Trophoblast cell (in vitro differentiated cells and primary cell): ENCODE results near the gene PPHLN1.
A peak's percentile ranks its signal among the peaks of the same experiment; 100 is the strongest.

ENCODE experiments used
- DNase-seq, 2 donors: peaks; one replicate each; pipeline ENCODE4 v3.0.0-alpha.2; 2016
- H2AFZ ChIP-seq: 2 replicates; pipeline ENCODE4 v1.6.1; 2013; ENCODE audit warnings: low read length, moderate library complexity, mild to moderate bottlenecking; ENCODE audit not compliant: insufficient read depth, poor library complexity
- H2AK5ac ChIP-seq: 2 replicates; pipeline ENCODE4 v1.6.1; 2013; ENCODE audit warnings: mild to moderate bottlenecking, low read length
- H2BK120ac ChIP-seq: 2 replicates; pipeline ENCODE4 v1.6.1; 2013; ENCODE audit warnings: low read length, mild to moderate bottlenecking, moderate library complexity; ENCODE audit not compliant: insufficient read depth, poor library complexity
- H2BK12ac ChIP-seq: 2 replicates; pipeline ENCODE4 v1.6.1; 2013; ENCODE audit warnings: mild to moderate bottlenecking, low read length, moderate library complexity
- H2BK5ac ChIP-seq: 2 replicates; pipeline ENCODE4 v1.6.1; 2013; ENCODE audit warnings: low read length, low read depth, moderate library complexity, mild to moderate bottlenecking; ENCODE audit not compliant: poor library complexity
- H3K14ac ChIP-seq: 2 replicates; pipeline ENCODE4 v1.6.1; 2013; ENCODE audit warnings: mild to moderate bottlenecking, low read length
- H3K18ac ChIP-seq: 2 replicates; pipeline ENCODE4 v1.6.1; 2013; ENCODE audit warnings: mild to moderate bottlenecking, low read length
- H3K23ac ChIP-seq: 2 replicates; pipeline ENCODE4 v1.6.1; 2013; ENCODE audit warnings: low read length
- H3K27ac ChIP-seq: 2 replicates; pipeline ENCODE4 v1.5.1; 2013; ENCODE audit warnings: low read depth, mild to moderate bottlenecking, inconsistent platforms, low read length, moderate library complexity
- H3K27me3 ChIP-seq: 2 replicates; pipeline ENCODE4 v1.6.1; 2013; ENCODE audit warnings: inconsistent platforms, mild to moderate bottlenecking, low read length, moderate library complexity; ENCODE audit not compliant: insufficient read depth
- H3K36me3 ChIP-seq, 2 experiments: 1 replicate in 1 of 2; 2 replicates in 1 of 2; pipeline ENCODE4 v1.6.1; 2013; ENCODE audit warnings: low read length in 2 of 2, mild to moderate bottlenecking in 2 of 2, moderate library complexity in 1 of 2; ENCODE audit not compliant: insufficient read depth in 2 of 2, control insufficient read depth in 1 of 2
- H3K4ac ChIP-seq: 2 replicates; pipeline ENCODE4 v1.6.1; 2013; ENCODE audit warnings: low read depth, mild to moderate bottlenecking, low read length, moderate library complexity
- H3K4me1 ChIP-seq, 2 experiments: 1 replicate in 1 of 2; 2 replicates in 1 of 2; pipeline ENCODE4 v1.6.1; 2013; ENCODE audit warnings: low read length in 2 of 2, mild to moderate bottlenecking in 2 of 2, moderate library complexity in 1 of 2; ENCODE audit not compliant: insufficient read depth in 2 of 2, control insufficient read depth in 1 of 2
- H3K4me2 ChIP-seq: 2 replicates; pipeline ENCODE4 v1.6.1; 2013; ENCODE audit warnings: inconsistent platforms, mild to moderate bottlenecking, low read length, moderate library complexity
- H3K4me3 ChIP-seq: 2 replicates; pipeline ENCODE4 v1.5.1; 2013; ENCODE audit warnings: mild to moderate bottlenecking, low read depth, low read length, inconsistent platforms
- H3K79me1 ChIP-seq: one replicate; pipeline ENCODE4 v1.6.1; 2013; ENCODE audit warnings: low read length
- H3K79me2 ChIP-seq: 2 replicates; pipeline ENCODE4 v1.6.1; 2013; ENCODE audit warnings: low read length, mild to moderate bottlenecking; ENCODE audit not compliant: control insufficient read depth, insufficient read depth, poor library complexity
- H3K9ac ChIP-seq: 2 replicates; pipeline ENCODE4 v1.6.1; 2013; ENCODE audit warnings: mild to moderate bottlenecking, low read length
- H3K9me3 ChIP-seq: 2 replicates; pipeline ENCODE4 v1.6.1; 2013; ENCODE audit warnings: low read depth, mild to moderate bottlenecking, control low read depth, inconsistent platforms, low read length; ENCODE audit not compliant: insufficient read depth
- H4K12ac ChIP-seq: 2 replicates; pipeline ENCODE4 v1.6.1; 2013; ENCODE audit warnings: low read depth, mild to moderate bottlenecking, low read length, moderate library complexity
- H4K8ac ChIP-seq: 2 replicates; pipeline ENCODE4 v1.6.1; 2013; ENCODE audit warnings: low read depth, mild to moderate bottlenecking, low read length, moderate library complexity
- H4K91ac ChIP-seq: one replicate; pipeline ENCODE4 v1.6.1; 2013; ENCODE audit warnings: low read depth, mild to moderate bottlenecking, low read length, moderate library complexity
- WGBS: extraction: QIAGEN DNeasy Blood & Tissue Kit; methylation state at CpG from one replicate; pipeline ENCODE4 v1.1.7; 2013; ENCODE audit warnings: missing lambda C conversion rate; ENCODE audit not compliant: insufficient read length, insufficient coverage; ENCODE audit errors: extremely low coverage; 5-methylcytosine and 5-hydroxymethylcytosine counted together

Gene PPHLN1

GRCh38 chr12:42372154-42372791 is 46.3 kb downstream of the PPHLN1 start:
- DNase-seq = peak; percentile 31 to 78
- Histone ChIP-seq H3K79me2 (no peaks in the 10 kb centered on the region), H2BK12ac (no peak overlapping the region), H2AK5ac (no peak overlapping the region), H3K4me1 (no peaks in the 10 kb centered on the region), H3K4ac (no peak overlapping the region), H3K36me3 (peaks cover under 1 to 2% of the 10 kb centered on the region in 2 experiments), H3K14ac (no peak overlapping the region), H3K4me2 (no peak overlapping the region), H3K27me3 (no peaks in the 10 kb centered on the region), H4K12ac (no peak overlapping the region), H2BK120ac (no peak overlapping the region), H2BK5ac (no peak overlapping the region), H4K8ac (no peak overlapping the region), H3K23ac (no peak overlapping the region), H3K9me3 (no peaks in the 10 kb centered on the region), H3K4me3 (no peak overlapping the region), H4K91ac (no peak overlapping the region), H3K18ac (no peak overlapping the region), H3K9ac (no peak overlapping the region), H3K27ac (no peak overlapping the region), H2AFZ (no peak overlapping the region), H3K79me1 (no peaks in the 10 kb centered on the region)
- WGBS = no CpG with 5 or more reads among the region's 2 CpGs

GRCh38 chr12:42373669-42374068 is 47.7 kb downstream of the PPHLN1 start:
- no peak overlapping the region for H2BK5ac ChIP-seq
- H2BK12ac ChIP-seq = no peak overlapping the region
- H3K9ac ChIP-seq = no peak overlapping the region
- H3K27me3 ChIP-seq = no peaks in the 10 kb centered on the region
- no peak overlapping the region for H4K91ac ChIP-seq
- H2AK5ac ChIP-seq = no peak overlapping the region
- H3K27ac ChIP-seq = no peak overlapping the region
- no peak overlapping the region for H2BK120ac ChIP-seq
- H2AFZ ChIP-seq = no peak overlapping the region
- no peak for DNase-seq
- no peak overlapping the region for H3K14ac ChIP-seq
- no peaks in the 10 kb centered on the region for H3K9me3 ChIP-seq
- H3K4me1 ChIP-seq = no peaks in the 10 kb centered on the region
- H3K4me2 ChIP-seq = no peak overlapping the region
- H3K4ac ChIP-seq = no peak overlapping the region
- no peaks in the 10 kb centered on the region for H3K79me2 ChIP-seq
- no peak overlapping the region for H3K23ac ChIP-seq
- H4K12ac ChIP-seq = no peak overlapping the region
- no peaks in the 10 kb centered on the region for H3K79me1 ChIP-seq
- no peak overlapping the region for H3K4me3 ChIP-seq
- H3K18ac ChIP-seq = no peak overlapping the region
- H4K8ac ChIP-seq = no peak overlapping the region
- H3K36me3 ChIP-seq = peaks cover 2% of the 10 kb centered on the region in 2 experiments

GRCh38 chr12:42380733-42381132 is 54.8 kb downstream of the PPHLN1 start:
- no peak overlapping the region for H3K4me3 ChIP-seq
- no peak overlapping the region for H3K27ac ChIP-seq
- DNase-seq = no peak
- no peak overlapping the region for H3K18ac ChIP-seq
- no peaks in the 10 kb centered on the region for H3K4me1 ChIP-seq
- no peak overlapping the region for H2BK12ac ChIP-seq
- H2BK5ac ChIP-seq = no peak overlapping the region
- H3K9me3 ChIP-seq = no peaks in the 10 kb centered on the region
- no peak overlapping the region for H4K8ac ChIP-seq
- no peak overlapping the region for H4K12ac ChIP-seq
- no peaks in the 10 kb centered on the region for H3K79me2 ChIP-seq
- H3K4ac ChIP-seq = no peak overlapping the region
- no peak overlapping the region for H2AFZ ChIP-seq
- no peak overlapping the region for H3K4me2 ChIP-seq
- H3K9ac ChIP-seq = no peak overlapping the region
- H2AK5ac ChIP-seq = no peak overlapping the region
- no peaks in the 10 kb centered on the region for H3K27me3 ChIP-seq
- H3K36me3 ChIP-seq = peaks cover 2% of the 10 kb centered on the region in 2 experiments
- no CpG with 5 or more reads among the region's 1 CpG for WGBS
- H4K91ac ChIP-seq = no peak overlapping the region
- H3K79me1 ChIP-seq = no peaks in the 10 kb centered on the region
- no peak overlapping the region for H3K14ac ChIP-seq
- no peak overlapping the region for H3K23ac ChIP-seq
- H2BK120ac ChIP-seq = no peak overlapping the region

GRCh38 chr12:42382013-42382696 is 56.2 kb downstream of the PPHLN1 start:
- Histone ChIP-seq H3K18ac (no peak overlapping the region), H2AFZ (no peak overlapping the region), H4K91ac (no peak overlapping the region), H2BK120ac (no peak overlapping the region), H3K4me2 (no peak overlapping the region), H3K4me1 (no peaks in the 10 kb centered on the region), H3K14ac (no peak overlapping the region), H3K27ac (peak overlapping the region; percentile 34), H3K4me3 (no peak overlapping the region), H3K27me3 (no peaks in the 10 kb centered on the region), H3K4ac (no peak overlapping the region), H4K12ac (no peak overlapping the region), H2AK5ac (no peak overlapping the region), H3K79me1 (no peaks in the 10 kb centered on the region), H4K8ac (no peak overlapping the region), H3K23ac (no peak overlapping the region), H3K9me3 (no peaks in the 10 kb centered on the region), H3K9ac (no peak overlapping the region), H2BK5ac (no peak overlapping the region), H3K79me2 (no peaks in the 10 kb centered on the region), H3K36me3 (peaks cover 2% of the 10 kb centered on the region in 2 experiments), H2BK12ac (no peak overlapping the region)
- peak in 1 of 2 donors; percentile 74 for DNase-seq
- no CpG with 5 or more reads among the region's 2 CpGs for WGBS
